A549 (cell line): ENCODE measurements around the gene FIGLA.

ENCODE experiments used
- CEBPB ChIP-seq, 2 experiments: fragments of >200 bp in 1 of 2; sonication (Bioruptor Twin) in 1 of 2; formaldehyde crosslinking in 1 of 2; IDR thresholded peaks; 2 replicates each; pipeline ENCODE4 v1.6.1; 2012 to 2016
- CTCF ChIP-seq: fragments of >200 bp; sonication (Bioruptor Twin); formaldehyde crosslinking; IDR thresholded peaks from 3 replicates; pipeline ENCODE4 v1.5.1; 2016
- FOSB ChIP-seq: fragments of 250-450 bp; sonication (Bioruptor Pico); IDR thresholded peaks from 2 replicates; pipeline ENCODE4 v1.5.0; 2020; ENCODE audit warnings: mild to moderate bottlenecking, moderate library complexity
- NR3C1 ChIP-seq: fragments of >200 bp; sonication (Bioruptor Twin); formaldehyde crosslinking; IDR thresholded peaks from 3 replicates; pipeline ENCODE4 v1.6.1; 2017
- PBX3 ChIP-seq: IDR thresholded peaks from 2 replicates; pipeline ENCODE4 v1.6.1; 2012
- POLR2A ChIP-seq: IDR thresholded peaks from 2 replicates; pipeline ENCODE4 v1.6.1; 2012; ENCODE audit warnings: mild to moderate bottlenecking, low read length
- POLR2AphosphoS2 ChIP-seq: conservative IDR thresholded peaks from 2 replicates; pipeline ENCODE4 v1.6.1; 2012; ENCODE audit warnings: low read length, improper control_type of control experiment, inconsistent platforms
- RAD21 ChIP-seq, 2 experiments: fragments of >200 bp in 1 of 2; sonication (Bioruptor Twin) in 1 of 2; formaldehyde crosslinking in 1 of 2; IDR thresholded peaks in 1 of 2; conservative IDR thresholded peaks in 1 of 2; 2 replicates in 1 of 2; 3 replicates in 1 of 2; pipeline ENCODE4 v1.6.1; 2012 to 2018; ENCODE audit warnings: inconsistent platforms in 1 of 2
- REST ChIP-seq: fragments of 200-600 bp; sonication (generic); IDR thresholded peaks from 2 replicates; pipeline ENCODE4 v1.6.1; 2016; ENCODE audit warnings: antibody characterized with exemption, mild to moderate bottlenecking, moderate library complexity
- USF2 ChIP-seq: fragments of 450-650 bp; IDR thresholded peaks from 2 replicates; pipeline ENCODE4 v1.6.1; 2014; ENCODE audit warnings: antibody characterized with exemption

GRCh38 chr2:70817284-70817954 is 27.0 kb upstream of the FIGLA start:
- no peak for TF ChIP-seq CTCF
- no peak for TF ChIP-seq RAD21 (conservative IDR thresholded peaks at IDR 0.05 in 1 of 2, IDR thresholded peaks at IDR 0.05 in 1 of 2)
- no peak for TF ChIP-seq REST
- TF ChIP-seq PBX3 = no peak
- TF ChIP-seq NR3C1 = no peak
- TF ChIP-seq USF2 = no peak
- TF ChIP-seq POLR2AphosphoS2 = no peak
- TF ChIP-seq FOSB (CRISPR knock-in tag) = no peak
- no peak for TF ChIP-seq POLR2A
- no peak for TF ChIP-seq CEBPB (IDR thresholded peaks at IDR 0.05)
